HepG2 (cell line): Measurements from ENCODE around the gene EPB41L4A. TPM values are rescaled to one million over a fixed set of nuclear protein-coding genes. Genes with fewer than 3 reads are reported as not detected.

ENCODE experiments used
- HES4 ChIP-seq: sonication (generic); formaldehyde crosslinking; IDR thresholded peaks from 2 replicates; pipeline ENCODE4 v1.9.0; 2021; ENCODE audit warnings: mild to moderate bottlenecking, missing genetic modification reagents, borderline replicate concordance
- HNRNPL ChIP-seq: fragments of 200-400 bp; formaldehyde crosslinking; IDR thresholded peaks from 2 replicates; pipeline ENCODE4 v1.6.1; 2017; ENCODE audit warnings: mild to moderate bottlenecking, low read depth, low read length
- KDM5A ChIP-seq: fragments of 200-600 bp; sonication (generic); IDR thresholded peaks from 2 replicates; pipeline ENCODE4 v1.7.0; 2018; ENCODE audit warnings: antibody characterized with exemption, mild to moderate bottlenecking, low read length, borderline replicate concordance
- MEF2D ChIP-seq: sonication (generic); formaldehyde crosslinking; IDR thresholded peaks from 2 replicates; pipeline ENCODE4 v1.5.1; 2020; ENCODE audit warnings: mild to moderate bottlenecking, missing genetic modification reagents
- MZF1 ChIP-seq: sonication (generic); formaldehyde crosslinking; IDR thresholded peaks from 2 replicates; pipeline ENCODE4 v1.8.1; 2023; ENCODE audit warnings: mild to moderate bottlenecking, missing genetic modification reagents, borderline replicate concordance
- NCOA2 ChIP-seq: sonication (generic); formaldehyde crosslinking; IDR thresholded peaks from 2 replicates; pipeline ENCODE4 v1.8.0; 2022; ENCODE audit warnings: inconsistent platforms
- NCOA5 ChIP-seq: sonication (generic); formaldehyde crosslinking; IDR thresholded peaks from 2 replicates; pipeline ENCODE4 v1.4.0; 2020; ENCODE audit warnings: missing genetic modification reagents
- PHF20 ChIP-seq: sonication (generic); formaldehyde crosslinking; IDR thresholded peaks from 2 replicates; pipeline ENCODE4 v1.5.0; 2020; ENCODE audit warnings: mild to moderate bottlenecking, missing genetic modification reagents
- REPIN1 ChIP-seq: sonication (generic); formaldehyde crosslinking; IDR thresholded peaks from 2 replicates; pipeline ENCODE4 v1.8.0; 2022; ENCODE audit warnings: missing genetic modification reagents, low read depth, mild to moderate bottlenecking, borderline replicate concordance
- SPEN ChIP-seq: sonication (generic); formaldehyde crosslinking; IDR thresholded peaks from 2 replicates; pipeline ENCODE4 v1.5.1; 2020; ENCODE audit warnings: low read depth, mild to moderate bottlenecking, missing genetic modification reagents
- TARDBP ChIP-seq: sonication (generic); formaldehyde crosslinking; IDR thresholded peaks from 2 replicates; pipeline ENCODE4 v1.8.0; 2022; ENCODE audit warnings: mild to moderate bottlenecking, missing genetic modification reagents
- TGIF2 ChIP-seq: IDR thresholded peaks from 2 replicates; pipeline ENCODE4 v1.6.1; 2016; ENCODE audit warnings: control low read depth, missing compliant biosample characterization
- THAP8 ChIP-seq: sonication (generic); formaldehyde crosslinking; IDR thresholded peaks from 2 replicates; pipeline ENCODE4 v1.5.1; 2020; ENCODE audit warnings: missing genetic modification reagents, mild to moderate bottlenecking, borderline replicate concordance
- ZMYM4 ChIP-seq: sonication (generic); formaldehyde crosslinking; IDR thresholded peaks from 2 replicates; pipeline ENCODE4 v1.8.1; 2023; ENCODE audit warnings: mild to moderate bottlenecking, missing genetic modification reagents
- ZNF121 ChIP-seq: sonication (generic); formaldehyde crosslinking; IDR thresholded peaks from 2 replicates; pipeline ENCODE4 v1.5.0; 2020; ENCODE audit warnings: mild to moderate bottlenecking, missing genetic modification reagents
- ZNF274 ChIP-seq: sonication (generic); formaldehyde crosslinking; IDR thresholded peaks from 2 replicates; pipeline ENCODE4 v1.5.1; 2020; ENCODE audit warnings: mild to moderate bottlenecking, missing genetic modification reagents
- ZNF496 ChIP-seq: sonication (generic); formaldehyde crosslinking; IDR thresholded peaks from 2 replicates; pipeline ENCODE4 v1.8.1; 2023; ENCODE audit warnings: mild to moderate bottlenecking, moderate library complexity, missing genetic modification reagents; ENCODE audit not compliant: insufficient replicate concordance
- ZNF512 ChIP-seq: sonication (generic); formaldehyde crosslinking; IDR thresholded peaks from 2 replicates; pipeline ENCODE4 v1.4.0; 2020; ENCODE audit warnings: mild to moderate bottlenecking, missing genetic modification reagents
- ZNF563 ChIP-seq: sonication (generic); formaldehyde crosslinking; IDR thresholded peaks from 2 replicates; pipeline ENCODE4 v1.8.0; 2022; ENCODE audit warnings: mild to moderate bottlenecking, moderate library complexity, missing genetic modification reagents
- polyA plus RNA-seq, 8 experiments: library from polyadenylated mRNA; depleted of rRNA in 3 of 8; stranded (reverse) in 7 of 8; unstranded in 1 of 8; fragments of >200 nt; fragmentation: Illumina TruSeq in 4 of 8; extraction: Trizol in 4 of 8; gene quantifications; 2 replicates each; pipeline versions ENCODE4 v1.2.1 to v1.2.3, GENCODE V29; 2011 to 2016; ENCODE audit warnings: low read depth in 4 of 8, missing spikeins in 1 of 8, mixed read lengths in 1 of 8; ENCODE audit not compliant: insufficient read depth in 1 of 8
- total RNA-seq, 5 experiments: library from RNA; depleted of rRNA; stranded (reverse); fragments of >200 nt; fragmentation: Illumina TruSeq; extraction: Trizol; gene quantifications; 2 replicates each; pipeline ENCODE4 v1.2.3, GENCODE V29; 2016; ENCODE audit warnings: low read depth in 1 of 5
- TF ChIP-seq, protein P1 (sequence below): sonication (generic); formaldehyde crosslinking; IDR thresholded peaks from 2 replicates; pipeline ENCODE4 v1.4.0; 2020; ENCODE audit warnings: low read depth, mild to moderate bottlenecking, missing genetic modification reagents
- TF ChIP-seq, protein P2 (sequence below): sonication (generic); formaldehyde crosslinking; IDR thresholded peaks from 2 replicates; pipeline ENCODE4 v1.5.0; 2020; ENCODE audit warnings: missing genetic modification reagents, mild to moderate bottlenecking, borderline replicate concordance
- TF ChIP-seq, protein P3 (sequence below): sonication (generic); formaldehyde crosslinking; IDR thresholded peaks from 2 replicates; pipeline ENCODE4 v1.4.0; 2020; ENCODE audit warnings: missing genetic modification reagents, mild to moderate bottlenecking, borderline replicate concordance

Gene EPB41L4A
- total and polyA plus RNA-seq, 2 of the 13 experiments (the other 11 are each of a cell fraction or from before 2014, with no cell fraction given): 0.07 TPM; not detected in 1

GRCh38 chr5:112160652-112161391 is 258.3 kb downstream of the EPB41L4A start (continued):
- TF ChIP-seq, protein P1, sequence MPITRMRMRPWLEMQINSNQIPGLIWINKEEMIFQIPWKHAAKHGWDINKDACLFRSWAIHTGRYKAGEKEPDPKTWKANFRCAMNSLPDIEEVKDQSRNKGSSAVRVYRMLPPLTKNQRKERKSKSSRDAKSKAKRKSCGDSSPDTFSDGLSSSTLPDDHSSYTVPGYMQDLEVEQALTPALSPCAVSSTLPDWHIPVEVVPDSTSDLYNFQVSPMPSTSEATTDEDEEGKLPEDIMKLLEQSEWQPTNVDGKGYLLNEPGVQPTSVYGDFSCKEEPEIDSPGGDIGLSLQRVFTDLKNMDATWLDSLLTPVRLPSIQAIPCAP (CRISPR knock-in tag): 0 out of 2 replicates have a peak, but pooled peaks have one; percentile 63
- TF ChIP-seq TGIF2 (CRISPR knock-in tag) (peak; percentile 75), SPEN (CRISPR knock-in tag) (peak; percentile 98), ZNF563 (peak; percentile 58; the same call in 1 of the 2 replicates), ZNF121 (CRISPR knock-in tag) (no peak; the same call in 1 of the 2 replicates), ZMYM4 (CRISPR knock-in tag) (peak; percentile 100), ZNF512 (CRISPR knock-in tag) (no peak), NCOA5 (CRISPR knock-in tag) (no peak; the same call in 1 of the 2 replicates), TARDBP (CRISPR knock-in tag) (peak; percentile 94), PHF20 (CRISPR knock-in tag) (peak; percentile 77; the same call in 1 of the 2 replicates), REPIN1 (peak; percentile 99), THAP8 (CRISPR knock-in tag) (peak; percentile 53; the same call in 1 of the 2 replicates), MZF1 (CRISPR knock-in tag) (peak; percentile 35; the same call in 1 of the 2 replicates), NCOA2 (CRISPR knock-in tag) (peak; percentile 79), ZNF274 (peak; percentile 91), KDM5A (peak; percentile 78), ZNF496 (no peak), HES4 (CRISPR knock-in tag) (peak; percentile 79; the same call in 1 of the 2 replicates), HNRNPL (no peak), MEF2D (CRISPR knock-in tag) (peak; percentile 92; the same call in 1 of the 2 replicates)
- TF ChIP-seq, protein P2, sequence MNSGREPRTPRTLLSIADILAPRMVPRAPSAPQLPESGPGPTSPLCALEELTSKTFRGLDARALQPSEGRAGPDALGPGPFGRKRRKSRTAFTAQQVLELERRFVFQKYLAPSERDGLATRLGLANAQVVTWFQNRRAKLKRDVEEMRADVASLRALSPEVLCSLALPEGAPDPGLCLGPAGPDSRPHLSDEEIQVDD: no peak
- TF ChIP-seq, protein P3, sequence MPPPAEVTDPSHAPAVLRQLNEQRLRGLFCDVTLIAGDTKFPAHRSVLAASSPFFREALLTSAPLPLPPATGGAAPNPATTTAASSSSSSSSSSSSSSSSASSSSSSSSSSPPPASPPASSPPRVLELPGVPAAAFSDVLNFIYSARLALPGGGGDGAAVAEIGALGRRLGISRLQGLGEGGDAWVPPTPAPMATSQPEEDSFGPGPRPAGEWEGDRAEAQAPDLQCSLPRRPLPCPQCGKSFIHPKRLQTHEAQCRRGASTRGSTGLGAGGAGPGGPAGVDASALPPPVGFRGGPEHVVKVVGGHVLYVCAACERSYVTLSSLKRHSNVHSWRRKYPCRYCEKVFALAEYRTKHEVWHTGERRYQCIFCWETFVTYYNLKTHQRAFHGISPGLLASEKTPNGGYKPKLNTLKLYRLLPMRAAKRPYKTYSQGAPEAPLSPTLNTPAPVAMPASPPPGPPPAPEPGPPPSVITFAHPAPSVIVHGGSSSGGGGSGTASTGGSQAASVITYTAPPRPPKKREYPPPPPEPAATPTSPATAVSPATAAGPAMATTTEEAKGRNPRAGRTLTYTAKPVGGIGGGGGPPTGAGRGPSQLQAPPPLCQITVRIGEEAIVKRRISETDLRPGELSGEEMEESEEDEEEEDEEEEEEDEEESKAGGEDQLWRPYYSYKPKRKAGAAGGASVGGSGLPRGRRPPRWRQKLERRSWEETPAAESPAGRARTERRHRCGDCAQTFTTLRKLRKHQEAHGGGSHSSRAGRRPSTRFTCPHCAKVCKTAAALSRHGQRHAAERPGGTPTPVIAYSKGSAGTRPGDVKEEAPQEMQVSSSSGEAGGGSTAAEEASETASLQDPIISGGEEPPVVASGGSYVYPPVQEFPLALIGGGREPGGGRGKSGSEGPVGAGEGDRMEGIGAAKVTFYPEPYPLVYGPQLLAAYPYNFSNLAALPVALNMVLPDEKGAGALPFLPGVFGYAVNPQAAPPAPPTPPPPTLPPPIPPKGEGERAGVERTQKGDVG (CRISPR knock-in tag): no peak
